ENCODE results near the gene SIRPG.

The SIRPG gene

GRCh38 chr20:1595333-1595732 is 62.2 kb downstream of the SIRPG start:
- DNase-seq (ENCODE audit: low spot score), result no peak

GRCh38 chr20:1588533-1589460 is 68.8 kb downstream of the SIRPG start:
- no peak for DNase-seq (ENCODE audit: low spot score)

GRCh38 chr20:1587781-1588532 is 69.6 kb downstream of the SIRPG start:
- no peak for DNase-seq (ENCODE audit: low spot score)

GRCh38 chr20:1579488-1579887 is 78.1 kb downstream of the SIRPG start:
- DNase-seq (ENCODE audit: low spot score), result no peak

Data from AG20443 (cell line).